GM21360 (cell line): ENCODE results near the gene PPARA.

Experiments used
- ATAC-seq: cut with Tn5 transposase; IDR thresholded peaks from one replicate; pipeline ENCODE4 v1.9.1; 2021; ENCODE audit warnings: mild to moderate bottlenecking, moderate library complexity; ENCODE audit not compliant: unreplicated experiment

The PPARA gene

GRCh38 chr22:46113910-46114517 is 36.3 kb upstream of the PPARA start:
- ATAC-seq = no peak

GRCh38 chr22:46114518-46115387 is 35.6 kb upstream of the PPARA start:
- no peak for ATAC-seq

GRCh38 chr22:46115388-46115678 is 35.0 kb upstream of the PPARA start:
- ATAC-seq = no peak

DNA sequence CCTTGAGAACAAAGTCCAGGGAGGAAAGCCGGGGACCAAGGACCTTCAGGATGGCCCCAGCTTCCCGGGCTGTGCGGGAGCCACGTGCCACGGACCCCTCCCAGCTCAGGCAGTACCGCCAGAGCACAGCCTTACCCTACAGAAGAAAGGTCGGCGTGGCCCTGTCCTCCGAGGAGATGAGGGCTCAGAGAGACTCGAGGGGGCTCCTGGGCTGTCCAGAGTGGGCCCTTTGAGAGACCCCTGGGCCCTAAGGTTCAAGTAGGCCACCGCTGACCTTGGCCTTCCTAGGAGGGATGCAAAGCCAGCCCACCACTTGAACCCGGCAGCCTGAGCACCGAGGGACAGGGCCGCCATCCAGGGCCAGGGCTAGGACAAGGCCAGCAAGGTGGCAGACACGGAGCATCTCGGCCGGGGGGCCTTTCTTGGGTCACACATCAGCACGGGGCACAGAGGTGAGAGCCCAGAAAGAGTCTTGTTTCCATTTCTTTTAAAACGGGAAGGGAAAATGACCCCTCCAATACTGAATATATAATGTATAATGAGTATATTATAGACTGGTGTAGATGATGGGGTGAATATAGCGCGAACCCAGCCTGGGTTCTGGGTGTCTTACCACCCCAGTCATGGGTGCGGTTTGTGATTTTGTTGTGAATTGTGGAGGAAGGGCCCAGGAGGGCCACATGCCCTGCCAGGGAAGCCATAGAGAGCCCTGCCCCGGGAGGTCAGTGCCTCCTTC is 34.4 kb upstream of the PPARA start:
- no peak for ATAC-seq

- ATAC-seq = no peak
Measured at GRCh38 chr22:46116491-46116958, 33.8 kb upstream of the PPARA start.

GRCh38 chr22:46117206-46118199 is 32.8 kb upstream of the PPARA start:
- ATAC-seq = no peak

- ATAC-seq = no peak
Measured at GRCh38 chr22:46119093-46119728, 31.1 kb upstream of the PPARA start.

DNA sequence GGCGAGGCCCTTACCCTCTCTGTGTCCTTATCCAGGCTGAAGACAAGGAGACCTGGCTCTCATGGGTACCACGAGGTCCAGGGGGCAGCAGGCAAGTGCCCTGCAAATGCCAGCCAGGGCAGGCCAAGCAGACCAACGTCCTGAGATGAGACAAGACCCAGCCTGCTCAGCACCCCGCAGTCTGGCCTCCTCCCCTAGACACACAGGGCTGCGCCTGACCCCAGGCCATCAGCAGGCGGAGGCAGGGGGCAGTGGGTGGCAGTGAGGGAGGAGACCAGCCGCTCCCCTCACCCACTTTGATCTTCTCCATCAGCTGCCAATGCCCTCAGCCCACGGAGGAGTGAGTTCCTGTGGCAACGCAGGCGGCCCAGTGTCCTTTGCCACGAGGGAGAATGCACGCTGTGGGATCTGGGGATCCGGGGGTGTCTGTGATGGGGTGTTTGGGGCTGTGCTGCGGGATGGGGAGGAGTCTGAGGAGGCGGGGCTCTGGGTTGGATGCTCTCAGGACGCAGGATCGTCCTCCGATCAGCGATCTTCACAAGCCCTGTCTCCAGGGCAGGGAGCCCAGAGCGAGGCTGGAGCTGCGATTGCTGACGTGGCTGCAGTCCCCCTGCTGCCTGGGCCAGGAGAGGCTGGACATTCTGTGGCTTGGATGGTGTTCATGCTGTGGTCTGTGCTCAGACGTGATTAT is 30.5 kb upstream of the PPARA start:
- no peak for ATAC-seq

DNA sequence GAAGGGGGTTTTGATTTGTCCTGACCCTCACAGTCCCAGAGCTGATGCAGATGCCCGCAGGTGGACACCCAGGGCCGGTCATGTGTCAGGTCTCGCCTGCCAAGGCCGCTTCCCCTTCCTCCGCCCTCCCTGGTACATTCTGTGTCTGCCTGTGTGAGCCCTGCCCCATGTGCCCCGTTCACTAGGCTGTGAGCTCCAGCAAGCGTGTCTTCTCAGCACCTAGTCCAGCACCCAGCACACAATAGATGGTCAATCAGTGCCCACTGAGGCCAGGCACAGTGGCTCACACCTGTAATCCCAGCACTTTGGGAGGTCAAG is 29.9 kb upstream of the PPARA start:
- ATAC-seq = no peak

DNA sequence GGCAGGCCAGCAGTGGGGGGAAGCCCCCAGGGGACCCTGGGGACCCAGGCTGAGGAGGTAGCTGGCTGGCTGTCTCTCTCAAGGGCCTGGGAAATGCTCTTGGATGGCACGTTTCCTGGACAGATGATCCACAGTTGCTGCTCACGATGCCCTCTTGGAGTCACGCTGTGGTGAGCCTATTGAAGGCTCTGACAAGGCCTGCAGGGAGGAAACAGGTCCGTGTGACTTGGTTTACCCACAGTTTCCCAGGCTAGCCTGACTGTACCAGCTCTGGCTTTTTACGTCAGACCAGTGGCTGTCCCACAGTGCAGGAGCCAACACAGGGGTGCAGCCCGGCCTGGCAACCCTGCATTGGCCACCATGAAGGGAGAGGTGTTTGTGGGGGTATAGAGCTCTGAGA is 29.2 kb upstream of the PPARA start:
- no peak for ATAC-seq

DNA sequence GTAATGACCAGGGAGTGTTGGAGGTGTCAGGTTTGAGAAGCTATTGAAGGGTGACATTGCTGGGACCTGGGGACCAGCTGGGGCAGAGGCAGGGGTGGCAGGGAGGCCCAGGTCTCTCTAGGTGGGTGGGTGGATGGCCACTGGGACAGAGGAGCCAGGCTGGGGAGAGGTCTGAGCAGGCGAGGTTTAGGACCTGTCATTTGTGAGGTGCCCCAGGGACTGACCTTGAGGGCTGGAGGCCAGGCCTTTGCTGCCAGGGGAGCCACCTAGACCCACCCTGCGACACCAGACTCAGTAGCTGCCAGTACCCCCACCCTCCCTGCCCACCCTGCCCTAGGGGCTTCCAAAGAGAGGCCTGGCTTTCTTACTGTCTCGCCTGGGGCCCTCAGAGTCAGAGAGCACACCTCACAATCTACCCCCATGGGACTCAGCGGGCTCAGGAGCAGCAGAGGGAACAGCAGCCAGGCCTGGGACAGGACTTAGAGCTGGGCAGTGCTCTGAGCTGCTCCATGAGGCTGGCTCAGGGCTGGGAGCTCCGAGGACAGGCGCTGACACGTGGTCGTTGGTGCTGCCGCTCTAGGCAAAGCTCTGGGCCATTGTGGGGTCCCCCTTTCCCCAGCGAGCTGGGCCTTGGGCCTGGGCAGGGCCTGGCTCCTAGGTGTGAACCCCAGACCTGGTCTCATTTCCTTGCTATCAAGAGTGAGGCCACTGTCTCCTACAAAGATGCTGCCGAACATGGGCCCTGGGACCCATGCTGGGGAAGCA is 28.6 kb upstream of the PPARA start:
- no peak for ATAC-seq

- no peak for ATAC-seq
Measured at GRCh38 chr22:46122511-46122971, 27.8 kb upstream of the PPARA start.

DNA sequence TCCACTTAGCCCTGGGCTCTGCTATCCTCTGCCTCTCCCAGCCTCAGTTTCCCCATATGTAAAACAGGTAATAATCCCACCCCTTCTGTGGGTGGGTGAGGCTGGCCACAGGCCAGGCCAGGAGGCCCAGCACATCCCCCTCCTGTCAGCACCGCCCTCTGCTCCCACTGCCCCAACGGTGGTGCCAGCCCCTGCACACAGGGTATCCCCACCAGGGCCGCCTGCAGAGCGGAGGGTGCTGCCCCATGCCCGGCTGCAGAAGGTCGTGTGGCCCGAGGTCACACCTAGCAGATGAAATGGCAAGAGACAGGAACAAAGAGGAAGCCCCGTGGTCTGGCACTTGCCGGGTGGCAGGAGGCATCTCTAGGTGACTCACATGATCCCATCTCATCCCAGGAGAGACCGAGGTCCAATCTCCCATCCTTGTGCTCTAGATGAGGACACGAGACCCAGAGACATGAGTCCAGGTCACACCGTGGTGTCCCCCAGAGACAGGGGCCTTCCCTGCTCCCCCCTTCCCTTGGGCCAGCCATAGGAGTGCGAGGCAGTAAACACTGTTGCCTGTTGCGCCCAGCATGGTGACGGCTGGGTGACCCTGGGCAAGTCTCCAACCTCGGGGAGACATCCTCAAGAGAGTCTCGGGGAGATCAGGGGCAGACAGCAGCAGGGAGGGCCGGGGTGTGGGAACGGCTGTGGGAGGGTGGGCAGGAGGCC is 27.2 kb upstream of the PPARA start:
- no peak for ATAC-seq

DNA sequence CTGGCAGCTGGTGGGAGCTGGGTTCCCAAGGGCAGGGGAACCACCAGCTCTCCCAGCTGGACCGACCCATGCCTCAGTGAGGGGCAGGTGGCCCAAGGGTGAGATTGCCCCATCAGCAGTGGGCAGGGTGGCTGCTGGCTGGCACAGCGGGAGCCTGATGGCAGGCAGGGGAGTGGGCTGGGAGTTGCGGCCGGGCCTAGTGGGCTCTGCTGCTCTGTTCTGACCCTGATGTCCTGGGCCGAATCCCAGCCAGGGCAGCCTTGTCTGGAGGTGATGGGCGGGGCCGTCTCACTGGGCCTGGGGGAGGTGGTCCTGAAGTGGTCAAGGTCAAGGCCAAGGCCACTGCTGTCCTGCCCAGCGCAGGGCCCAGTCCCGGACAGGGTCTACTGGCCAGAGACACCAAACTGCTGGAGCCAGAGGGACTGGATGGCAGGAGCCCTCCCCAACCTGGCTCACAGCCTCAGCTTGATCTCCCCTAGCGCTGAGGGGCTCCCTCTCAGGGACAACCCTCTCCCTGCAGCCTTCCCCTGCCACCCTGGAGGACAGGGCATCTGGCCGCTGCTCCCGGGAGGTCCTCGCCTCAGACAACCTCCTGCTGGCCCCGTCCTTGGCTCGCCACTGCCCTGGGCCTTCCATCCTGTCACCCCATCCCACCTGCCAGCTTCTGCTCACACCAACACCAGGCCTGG is 26.5 kb upstream of the PPARA start:
- ATAC-seq = no peak

GRCh38 chr22:46124383-46125144 is 25.8 kb upstream of the PPARA start:
- ATAC-seq = no peak

DNA sequence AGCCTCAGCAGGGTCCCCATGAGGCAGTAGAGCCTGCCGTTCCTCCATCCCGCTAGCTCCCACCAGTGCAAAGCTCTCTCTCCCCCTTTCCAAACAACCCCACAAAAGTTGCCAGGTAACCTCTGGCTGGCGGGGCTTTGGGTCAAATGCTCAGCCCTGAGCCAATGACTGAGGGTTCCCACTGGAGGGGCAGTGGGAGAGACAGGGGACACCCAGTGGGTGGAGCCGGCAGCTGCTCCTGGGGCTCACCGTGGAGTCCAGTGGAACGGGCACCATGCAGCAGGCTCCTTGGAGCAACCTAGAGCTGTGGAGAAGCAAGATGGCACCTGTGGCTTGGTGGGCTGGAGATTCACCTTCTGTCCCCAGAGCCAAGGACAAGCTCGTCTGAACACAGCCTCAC is 25.0 kb upstream of the PPARA start:
- ATAC-seq = no peak
